Measurements from ENCODE around the gene TNPO2. TPM values are rescaled to one million over a fixed set of nuclear protein-coding genes. Genes with fewer than 3 reads are reported as not detected.

The TNPO2 gene
- total RNA-seq, 1 donor from 2014 or later, result 163 TPM

GRCh38 chr19:12652219-12652618 is 71.5 kb downstream of the TNPO2 start:
- Mint-ChIP-seq H3K27me3 (no peaks in the 10 kb centered on the region), H3K27ac (no peak overlapping the region)
- intact Hi-C loops (cut with micrococcal nuclease), result no loop called here

GRCh38 chr19:12649941-12650340 is 73.8 kb downstream of the TNPO2 start:
- Mint-ChIP-seq H3K4me3 (no peak overlapping the region), H3K36me3 (ENCODE audit: low read depth) (peaks cover 44% of the 10 kb centered on the region), H3K27me3 (no peaks in the 10 kb centered on the region), H3K4me1 (peaks cover 1% of the 10 kb centered on the region), H3K27ac (no peak overlapping the region), H3K9me3 (no peaks in the 10 kb centered on the region)
- intact Hi-C loops (cut with micrococcal nuclease), result no loop called here
- no peak for DNase-seq

More at GRCh38 chr19:12652219-12652618, 71.5 kb downstream of the TNPO2 start:
- no peak overlapping the region for H3K4me3 Mint-ChIP-seq
- H3K36me3 Mint-ChIP-seq (ENCODE audit: low read depth), result peaks cover 56% of the 10 kb centered on the region
- no peaks in the 10 kb centered on the region for H3K9me3 Mint-ChIP-seq
- DNase-seq, result no peak
- H3K4me1 Mint-ChIP-seq, result no peaks in the 10 kb centered on the region

Other genes with a start within 250 kb of the TNPO2 start
- 1.3 and 1.5 TPM in 2 replicates for gene ZNF709, start 239.1 kb downstream of the TNPO2 start, total RNA-seq
- gene ZNF564, start 172.4 kb downstream of the TNPO2 start, total RNA-seq, result 5.6 and 7.0 TPM in 2 replicates
- gene ZNF490, start 113.1 kb downstream of the TNPO2 start, total RNA-seq, result 8.7 and 9.0 TPM in 2 replicates
- gene ZNF791, start 113.0 kb downstream of the TNPO2 start, total RNA-seq, result 22.3 and 26.6 TPM in 2 replicates
- 118 and 136 TPM in 2 replicates for gene MAN2B1, start 57.2 kb downstream of the TNPO2 start, total RNA-seq
- gene WDR83, start 57.1 kb downstream of the TNPO2 start, total RNA-seq, result 21.7 and 27.1 TPM in 2 replicates
- 138 and 155 TPM in 2 replicates for gene DHPS, start 42.1 kb downstream of the TNPO2 start, total RNA-seq
- gene GNG14, start 35.9 kb downstream of the TNPO2 start, total RNA-seq, result not detected in 2 replicates
- 12.4 and 12.9 TPM in 2 replicates for gene FBXW9, start 27.3 kb downstream of the TNPO2 start, total RNA-seq
- gene TRIR, start 10.8 kb upstream of the TNPO2 start, total RNA-seq, result 216 and 218 TPM in 2 replicates
- 64.6 and 67.3 TPM in 2 replicates for gene GET3, start 13.6 kb upstream of the TNPO2 start, total RNA-seq
- not detected in 2 replicates for gene BEST2, start 27.9 kb upstream of the TNPO2 start, total RNA-seq
- gene HOOK2, start 51.6 kb upstream of the TNPO2 start, total RNA-seq, result 17.8 and 18.3 TPM in 2 replicates
- gene JUNB, start 67.6 kb upstream of the TNPO2 start, total RNA-seq, result 302 and 310 TPM in 2 replicates
- 277 and 294 TPM in 2 replicates for gene PRDX2, start 77.9 kb upstream of the TNPO2 start, total RNA-seq
- 26.8 and 32.7 TPM in 2 replicates for gene THSD8, start 78.1 kb upstream of the TNPO2 start, total RNA-seq
- 35.8 and 51.5 TPM in 2 replicates for gene RNASEH2A, start 82.7 kb upstream of the TNPO2 start, total RNA-seq
- gene RTBDN, start 110.6 kb upstream of the TNPO2 start, total RNA-seq, result not detected in 2 replicates
- gene MAST1, start 114.6 kb upstream of the TNPO2 start, total RNA-seq, result 1.6 and 2.4 TPM in 2 replicates
- 21.5 and 22.0 TPM in 2 replicates for gene DNASE2, start 157.5 kb upstream of the TNPO2 start, total RNA-seq
- gene KLF1, start 163.3 kb upstream of the TNPO2 start, total RNA-seq, result 0.77 and 1.2 TPM in 2 replicates
- 66.9 and 71.6 TPM in 2 replicates for gene GCDH, start 167.2 kb upstream of the TNPO2 start, total RNA-seq
- gene SYCE2, start 195.4 kb upstream of the TNPO2 start, total RNA-seq, result 2.3 and 3.3 TPM in 2 replicates
- 202 and 208 TPM in 2 replicates for gene FARSA, start 209.8 kb upstream of the TNPO2 start, total RNA-seq
- gene CALR, start 214.7 kb upstream of the TNPO2 start, total RNA-seq, result 987 and 994 TPM in 2 replicates
- gene RAD23A, start 221.9 kb upstream of the TNPO2 start, total RNA-seq, result 208 and 212 TPM in 2 replicates
- gene GADD45GIP1, start 233.3 kb upstream of the TNPO2 start, total RNA-seq, result 32.4 and 34.4 TPM in 2 replicates
- gene DAND5, start 245.6 kb upstream of the TNPO2 start, total RNA-seq, result 0.12 TPM in 1 of 2 replicates, not detected in the other

Data from activated CD4-positive, alpha-beta T cell treated with anti-CD3 and anti-CD28 coated beads, Interleukin-2, amount 10 ng/mL, durations not matched to agents 24 days and 14 days (primary cell).